ENCODE measurements around the gene PDIA3. TPM values are rescaled to one million over a fixed set of nuclear protein-coding genes. Genes with fewer than 3 reads are reported as not detected.
A peak's percentile ranks its signal among the peaks of the same experiment; 100 is the strongest.

PDIA3 gene
- total RNA-seq, 2 donors from 2014 or later: 168 to 170 TPM

DNA sequence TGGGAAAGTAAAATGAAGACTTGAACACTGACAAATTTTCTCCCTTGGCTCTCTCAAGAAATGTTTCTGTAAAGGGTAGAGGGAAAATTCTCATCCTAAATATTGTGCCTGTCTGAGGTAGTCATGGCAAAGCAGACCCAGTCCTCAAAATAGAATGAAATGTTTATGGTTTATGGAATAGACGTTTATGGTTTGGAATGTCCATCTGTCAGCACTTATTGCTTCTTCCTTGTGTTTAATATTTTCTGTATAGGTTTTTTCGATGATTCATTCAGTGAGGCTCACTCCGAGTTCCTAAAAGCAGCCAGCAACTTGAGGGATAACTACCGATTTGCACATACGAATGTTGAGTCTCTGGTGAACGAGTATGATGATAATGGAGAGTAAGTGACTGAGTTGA, 16.6 kb downstream of the PDIA3 start:
- DNase-seq (no peak), ATAC-seq (no peak)
- Mint-ChIP-seq H3K4me3 (no peak overlapping the region), H3K27me3 (no peaks in the 10 kb centered on the region), H3K27ac (no peak overlapping the region), H3K4me1 (peaks cover 8% of the 10 kb centered on the region), H3K36me3 (ENCODE audit: low read depth) (peaks cover 3% of the 10 kb centered on the region)
- H3K9me3 ChIP-seq (ENCODE audit: control insufficient read depth, low read length, poor library complexity, severe bottlenecking): no peaks in the 10 kb centered on the region

DNA sequence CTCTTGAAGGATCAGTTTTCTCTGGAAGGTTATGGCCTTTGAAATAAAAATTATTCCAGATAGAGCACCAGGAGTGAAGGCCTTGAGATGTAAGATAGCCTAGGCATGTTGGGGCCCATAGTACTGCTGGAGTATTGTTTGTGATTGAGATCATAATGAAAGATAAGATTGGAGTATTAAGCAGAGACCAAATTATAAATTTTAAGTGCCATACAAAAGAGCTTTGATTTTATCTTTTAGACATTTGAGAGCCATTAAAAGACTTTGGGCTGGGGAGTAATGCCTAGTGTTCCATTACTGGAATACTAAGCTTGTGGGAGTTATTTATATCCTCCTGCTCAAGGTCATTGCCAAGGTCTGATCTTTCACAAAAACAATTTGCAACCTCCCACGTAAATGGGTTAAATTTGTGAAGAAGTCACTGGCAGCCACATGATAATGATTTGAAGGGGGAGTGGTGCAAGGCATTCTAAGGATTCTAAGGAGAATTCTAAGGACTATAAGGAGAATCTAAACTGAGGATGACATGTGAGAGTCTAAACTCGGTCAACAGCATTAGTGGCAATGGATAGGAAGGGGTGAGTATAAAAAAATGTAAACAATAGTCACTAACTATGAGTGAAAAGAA, 17.7 kb downstream of the PDIA3 start:
- no peaks in the 10 kb centered on the region for H3K9me3 ChIP-seq (ENCODE audit: control insufficient read depth, low read length, poor library complexity, severe bottlenecking)
- no peak for DNase-seq
- no peak for ATAC-seq
- H3K27ac Mint-ChIP-seq: peak overlapping the region; percentile 32
- no peak overlapping the region for H3K4me3 Mint-ChIP-seq
- peaks cover 3% of the 10 kb centered on the region for H3K36me3 Mint-ChIP-seq (ENCODE audit: low read depth)
- H3K4me1 Mint-ChIP-seq: peaks cover 8% of the 10 kb centered on the region
- no peaks in the 10 kb centered on the region for H3K27me3 Mint-ChIP-seq

DNA sequence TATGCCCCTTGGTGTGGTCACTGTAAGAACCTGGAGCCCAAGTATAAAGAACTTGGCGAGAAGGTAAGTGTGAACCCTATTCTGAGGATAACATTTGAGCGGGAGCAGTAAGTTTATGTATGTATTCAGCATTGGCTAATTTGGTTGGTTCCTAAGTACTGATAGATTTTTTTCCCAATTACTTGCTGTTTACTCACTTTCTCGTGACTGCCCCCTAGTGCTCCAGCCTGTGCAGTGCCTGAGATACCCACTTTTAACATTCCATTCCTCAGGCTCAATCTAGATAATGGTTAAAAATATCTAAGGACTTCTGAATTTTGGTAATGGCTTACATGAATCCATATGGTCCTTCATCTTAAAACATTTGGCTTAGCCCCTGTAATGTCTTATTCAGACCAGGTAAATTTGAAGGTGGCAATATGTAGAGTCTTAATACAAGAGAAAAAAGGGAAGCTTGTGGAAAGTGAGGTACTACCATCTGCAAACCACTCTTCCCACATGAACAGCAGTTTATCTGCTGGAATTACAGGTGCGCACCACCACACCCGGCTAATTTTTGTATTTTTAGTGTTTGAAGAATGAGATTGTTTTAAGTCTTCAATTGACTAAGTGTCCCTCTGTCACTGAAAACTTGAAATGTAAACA, 23.5 kb downstream of the PDIA3 start:
- peak overlapping the region; percentile 34 for H3K27ac Mint-ChIP-seq
- H3K27me3 Mint-ChIP-seq: no peaks in the 10 kb centered on the region
- H3K4me1 Mint-ChIP-seq: no peaks in the 10 kb centered on the region
- DNase-seq (peak; percentile 22 to 46 (median 37)), ATAC-seq (peak; percentile 83)
- no peaks in the 10 kb centered on the region for H3K9me3 ChIP-seq (ENCODE audit: control insufficient read depth, low read length, poor library complexity, severe bottlenecking)
- no peak overlapping the region for H3K4me3 Mint-ChIP-seq
- peaks cover 3% of the 10 kb centered on the region for H3K36me3 Mint-ChIP-seq (ENCODE audit: low read depth)

DNA sequence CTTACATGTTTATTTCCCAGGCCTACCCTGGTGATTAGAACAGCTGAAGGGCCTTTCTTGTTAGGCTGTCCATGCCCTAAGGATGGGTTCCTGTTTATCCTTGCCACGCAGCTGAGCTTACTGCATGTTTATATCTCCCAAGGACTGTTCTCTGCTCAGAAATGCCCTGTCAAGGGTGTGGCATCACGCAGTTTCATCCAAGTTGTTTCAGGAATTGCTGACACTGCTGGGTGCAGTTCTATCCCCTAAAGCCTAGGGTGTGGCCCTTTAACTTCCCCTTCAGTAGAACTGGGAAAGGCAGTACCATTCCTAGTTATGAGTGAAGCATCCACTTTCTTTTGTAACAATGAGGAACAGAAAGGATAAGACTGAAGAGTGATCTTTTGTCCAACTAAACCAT, 25.6 kb downstream of the PDIA3 start:
- H3K9me3 ChIP-seq (ENCODE audit: control insufficient read depth, low read length, poor library complexity, severe bottlenecking): no peaks in the 10 kb centered on the region
- peaks cover 3% of the 10 kb centered on the region for H3K36me3 Mint-ChIP-seq (ENCODE audit: low read depth)
- peaks cover 3% of the 10 kb centered on the region for H3K4me1 Mint-ChIP-seq
- no peak overlapping the region for H3K4me3 Mint-ChIP-seq
- no peak for ATAC-seq
- H3K27me3 Mint-ChIP-seq: no peaks in the 10 kb centered on the region
- DNase-seq: no peak
- no peak overlapping the region for H3K27ac Mint-ChIP-seq

DNA sequence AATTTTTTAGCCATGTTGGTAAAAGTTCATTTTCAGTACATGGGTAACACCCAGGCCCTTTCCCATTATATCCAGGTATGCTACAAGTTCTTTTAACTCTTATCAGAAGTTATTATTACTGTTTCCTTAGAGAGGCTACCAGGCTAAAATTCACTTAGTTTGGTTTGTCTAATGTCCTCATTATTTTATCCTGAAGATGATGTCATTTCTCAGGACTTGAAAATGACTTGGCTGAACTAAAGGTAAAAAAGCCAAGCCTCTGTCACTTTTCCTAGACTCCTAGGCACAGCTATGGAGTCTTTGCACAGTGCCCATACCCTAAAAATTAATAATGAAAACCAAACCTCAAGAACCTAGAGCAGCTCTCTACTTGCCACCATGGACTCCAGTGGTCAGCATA, 26.4 kb downstream of the PDIA3 start:
- DNase-seq (no peak), ATAC-seq (no peak)
- H3K9me3 ChIP-seq (ENCODE audit: control insufficient read depth, low read length, poor library complexity, severe bottlenecking): no peaks in the 10 kb centered on the region
- H3K4me1 Mint-ChIP-seq: peaks cover 9% of the 10 kb centered on the region
- no peak overlapping the region for H3K4me3 Mint-ChIP-seq
- peaks cover 3% of the 10 kb centered on the region for H3K36me3 Mint-ChIP-seq (ENCODE audit: low read depth)
- no peak overlapping the region for H3K27ac Mint-ChIP-seq
- H3K27me3 Mint-ChIP-seq: no peaks in the 10 kb centered on the region

DNA sequence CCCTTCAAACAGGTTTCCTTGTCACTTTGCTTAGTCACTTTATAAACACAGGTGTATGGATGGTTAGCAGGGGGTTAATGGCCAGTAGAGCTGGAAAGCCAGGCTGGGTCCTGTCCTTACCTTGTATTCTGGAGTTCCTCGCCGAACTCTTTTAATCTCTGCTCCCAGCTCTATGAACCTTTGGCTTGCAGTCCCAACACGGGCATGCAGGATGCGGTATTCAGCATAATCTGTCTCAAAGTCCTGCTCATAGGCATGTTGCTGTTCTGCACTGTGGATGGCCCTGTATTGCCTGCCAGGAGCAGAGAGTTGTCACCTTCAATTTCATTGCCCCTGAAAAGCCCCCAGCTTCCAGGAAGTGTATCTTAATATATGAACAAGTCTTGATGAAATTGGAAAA, 27.8 kb downstream of the PDIA3 start:
- Mint-ChIP-seq H3K27me3 (no peaks in the 10 kb centered on the region), H3K36me3 (ENCODE audit: low read depth) (peaks cover 3% of the 10 kb centered on the region)
- ATAC-seq: no peak

DNA sequence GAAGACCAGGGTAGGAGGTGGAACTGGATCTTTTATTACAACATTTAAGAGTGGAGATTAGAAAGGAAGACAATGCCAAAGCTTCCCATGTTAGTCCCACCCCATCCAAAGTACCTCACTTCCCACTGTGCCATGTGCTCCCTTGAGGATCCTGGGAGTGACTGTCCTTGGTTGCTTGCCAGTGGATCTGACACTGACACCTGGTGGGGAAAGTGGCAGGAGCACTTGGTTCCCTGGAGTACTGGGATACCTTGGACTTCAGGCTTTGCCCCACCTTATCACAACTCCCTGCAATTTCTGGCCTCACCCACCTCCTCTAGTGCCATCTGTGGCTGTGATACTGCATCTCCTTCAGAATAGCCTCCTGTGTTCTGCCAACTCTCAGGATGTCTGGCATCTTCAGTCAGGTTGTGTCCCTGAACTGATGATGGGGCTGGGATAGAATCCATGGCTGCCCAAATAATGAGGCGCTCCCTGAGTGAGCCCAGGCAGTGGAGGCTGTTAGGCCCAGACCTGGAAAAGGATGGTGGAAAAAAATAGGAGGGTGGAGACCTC, 29.2 kb downstream of the PDIA3 start:
- Mint-ChIP-seq H3K4me3 (peak overlapping the region; percentile 93), H3K4me1 (peaks cover 15% of the 10 kb centered on the region), H3K36me3 (ENCODE audit: low read depth) (peaks cover 3% of the 10 kb centered on the region), H3K27me3 (no peaks in the 10 kb centered on the region), H3K27ac (peak overlapping the region; percentile 79)
- H3K9me3 ChIP-seq (ENCODE audit: control insufficient read depth, low read length, poor library complexity, severe bottlenecking): no peaks in the 10 kb centered on the region
- DNase-seq (no peak), ATAC-seq (no peak)

More for the DNA sequence above, 27.8 kb downstream of the PDIA3 start:
- no peak overlapping the region for H3K4me3 Mint-ChIP-seq
- peak overlapping the region; percentile 69 for H3K27ac Mint-ChIP-seq
- no peak for DNase-seq
- no peaks in the 10 kb centered on the region for H3K9me3 ChIP-seq (ENCODE audit: control insufficient read depth, low read length, poor library complexity, severe bottlenecking)
- peaks cover 13% of the 10 kb centered on the region for H3K4me1 Mint-ChIP-seq

DNA sequence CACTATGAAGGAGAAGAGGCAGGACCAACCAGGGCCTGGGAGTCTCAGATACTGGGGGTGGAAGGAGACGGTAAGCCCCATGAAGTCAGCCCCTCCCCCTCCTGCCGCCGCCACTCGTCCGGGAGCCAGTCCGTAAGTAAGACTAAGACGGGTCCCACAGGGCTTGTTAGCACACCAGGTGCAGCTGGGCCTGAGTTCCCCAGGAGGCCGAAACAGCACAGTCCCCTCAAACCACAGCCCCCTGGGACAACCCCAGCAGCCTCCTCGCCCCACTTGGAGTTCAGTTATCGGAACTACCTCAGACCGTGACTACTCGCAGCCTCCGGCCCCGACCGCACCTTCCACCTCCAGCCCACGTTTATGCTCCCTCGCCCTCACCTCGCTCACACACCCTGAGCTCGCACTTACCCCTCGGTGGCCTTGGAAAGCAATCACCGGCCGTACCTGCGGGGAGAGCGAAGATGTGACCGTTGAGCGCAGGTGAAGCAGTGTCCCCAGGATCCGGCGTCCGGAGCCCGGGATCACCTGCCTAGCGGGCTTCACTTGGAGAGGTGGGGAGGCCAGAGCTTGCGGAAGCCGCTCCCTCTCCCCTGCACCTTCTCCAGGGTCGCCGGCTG, 30.0 kb downstream of the PDIA3 start:
- ATAC-seq: peak; percentile 3
- DNase-seq: peak in 2 of 3 donors; percentile 13

DNA sequence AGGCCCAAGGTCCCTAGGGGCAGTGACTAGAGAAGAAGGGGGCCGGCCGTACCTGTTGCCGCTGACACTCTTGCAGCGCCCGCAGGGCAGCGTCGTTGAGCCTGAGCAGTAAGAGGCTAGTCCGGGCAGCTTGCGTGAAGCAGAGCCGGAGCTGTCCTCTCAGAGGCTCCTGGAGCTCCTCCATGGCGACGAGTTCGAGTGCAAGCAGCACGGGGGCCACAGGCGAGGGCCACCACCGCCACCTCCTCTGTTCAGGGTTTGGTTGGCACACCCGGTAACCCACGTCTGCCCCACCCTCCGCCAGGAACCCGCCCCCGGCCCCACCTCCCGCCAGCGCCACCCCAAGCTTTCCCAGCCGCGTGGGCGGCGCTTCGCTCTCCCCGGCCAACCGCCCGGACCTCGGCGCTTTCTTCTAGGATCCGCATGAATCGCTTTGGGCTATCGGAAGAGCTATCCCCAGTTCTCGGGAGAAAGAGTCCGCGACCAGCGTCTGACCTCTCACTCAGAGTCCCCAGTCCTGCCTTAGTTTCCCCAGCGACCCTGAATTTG, 30.6 kb downstream of the PDIA3 start, which contains the start of gene ELL3:
Gene ELL3, minus strand, starts transcription at position 249 of the 549 bp plus-strand sequence. Its CDS starts 65 bp downstream, at position 184.
- no peaks in the 10 kb centered on the region for H3K9me3 ChIP-seq (ENCODE audit: control insufficient read depth, low read length, poor library complexity, severe bottlenecking)
- no peaks in the 10 kb centered on the region for H3K36me3 Mint-ChIP-seq (ENCODE audit: low read depth)
- peak within 1 kb of the TSS; percentile 79 for H3K27ac Mint-ChIP-seq
- peak within 1 kb of the TSS; percentile 93 for H3K4me3 Mint-ChIP-seq
- peaks cover 15% of the 10 kb centered on the region for H3K4me1 Mint-ChIP-seq
- ATAC-seq (peak; percentile 83), DNase-seq (peak; percentile 52 to 73 (median 72))
- H3K27me3 Mint-ChIP-seq: no peaks in the 10 kb centered on the region

More for the DNA sequence above, 30.0 kb downstream of the PDIA3 start:
- Mint-ChIP-seq H3K4me1 (peaks cover 15% of the 10 kb centered on the region), H3K27ac (peak overlapping the region; percentile 79), H3K27me3 (no peaks in the 10 kb centered on the region), H3K4me3 (peak overlapping the region; percentile 93), H3K36me3 (ENCODE audit: low read depth) (no peaks in the 10 kb centered on the region)
- H3K9me3 ChIP-seq (ENCODE audit: control insufficient read depth, low read length, poor library complexity, severe bottlenecking): no peaks in the 10 kb centered on the region

DNA sequence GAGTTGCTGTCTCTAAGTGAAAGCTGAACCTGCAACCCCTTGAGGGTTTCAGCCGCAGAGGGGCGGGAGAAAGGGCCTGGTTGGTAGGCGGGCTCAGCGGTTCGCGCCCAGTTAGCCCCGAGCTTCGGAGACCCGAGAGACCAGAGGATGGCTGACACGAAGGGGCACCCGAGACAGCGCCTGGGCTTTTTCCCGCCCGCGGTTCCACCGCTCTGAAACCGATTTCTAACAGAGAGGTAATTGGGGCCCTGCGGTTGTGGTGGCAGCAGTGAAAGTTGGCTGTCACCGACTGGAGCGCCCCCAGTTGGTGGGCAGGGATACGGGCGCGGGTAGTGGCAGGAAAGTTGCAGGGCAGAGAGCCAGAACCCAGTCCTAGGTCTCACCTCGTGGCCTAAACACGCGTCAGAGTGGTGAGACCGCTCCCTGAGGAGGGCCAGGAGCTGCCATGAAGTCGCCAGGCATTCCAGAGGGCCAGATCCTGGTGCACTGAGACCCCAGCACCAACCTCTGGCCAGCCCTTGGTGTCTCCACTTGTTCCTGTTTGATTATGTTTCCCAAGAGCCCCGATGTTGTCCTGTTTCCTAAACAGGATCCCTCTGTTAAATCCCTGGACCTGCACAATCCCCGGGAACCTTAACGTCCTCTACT, 31.2 kb downstream of the PDIA3 start:
- DNase-seq (peak; percentile 72 to 78 (median 77)), ATAC-seq (peak; percentile 74)
- H3K4me1 Mint-ChIP-seq: peaks cover 15% of the 10 kb centered on the region
- no peaks in the 10 kb centered on the region for H3K27me3 Mint-ChIP-seq
- no peaks in the 10 kb centered on the region for H3K9me3 ChIP-seq (ENCODE audit: control insufficient read depth, low read length, poor library complexity, severe bottlenecking)
- peak overlapping the region; percentile 79 for H3K27ac Mint-ChIP-seq
- peak overlapping the region; percentile 93 for H3K4me3 Mint-ChIP-seq
- H3K36me3 Mint-ChIP-seq (ENCODE audit: low read depth): no peaks in the 10 kb centered on the region

DNA sequence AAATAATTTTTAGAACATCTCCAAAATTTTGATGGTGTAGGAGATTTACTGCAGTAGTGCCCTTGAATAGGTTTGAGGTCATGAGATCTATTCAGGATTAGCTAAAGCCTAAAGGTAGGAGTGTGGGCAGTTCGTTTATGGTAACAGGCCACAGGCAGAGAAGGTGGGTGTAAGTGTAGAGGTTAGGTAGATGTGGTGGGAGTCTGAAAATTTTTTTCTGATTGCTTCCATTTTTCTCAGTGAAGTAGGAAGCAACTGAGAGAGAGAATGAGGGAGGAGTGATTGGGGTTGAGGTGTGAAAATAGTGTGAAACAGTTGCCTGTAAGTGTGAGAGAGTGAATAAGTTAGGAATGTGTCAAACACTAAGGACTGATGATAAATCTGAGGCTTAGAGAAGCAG, 32.8 kb downstream of the PDIA3 start:
- ATAC-seq (no peak), DNase-seq (no peak)
- Mint-ChIP-seq H3K27ac (no peak overlapping the region), H3K4me1 (peaks cover 15% of the 10 kb centered on the region), H3K27me3 (no peaks in the 10 kb centered on the region), H3K36me3 (ENCODE audit: low read depth) (no peaks in the 10 kb centered on the region), H3K4me3 (peak overlapping the region; percentile 75)
- no peaks in the 10 kb centered on the region for H3K9me3 ChIP-seq (ENCODE audit: control insufficient read depth, low read length, poor library complexity, severe bottlenecking)

DNA sequence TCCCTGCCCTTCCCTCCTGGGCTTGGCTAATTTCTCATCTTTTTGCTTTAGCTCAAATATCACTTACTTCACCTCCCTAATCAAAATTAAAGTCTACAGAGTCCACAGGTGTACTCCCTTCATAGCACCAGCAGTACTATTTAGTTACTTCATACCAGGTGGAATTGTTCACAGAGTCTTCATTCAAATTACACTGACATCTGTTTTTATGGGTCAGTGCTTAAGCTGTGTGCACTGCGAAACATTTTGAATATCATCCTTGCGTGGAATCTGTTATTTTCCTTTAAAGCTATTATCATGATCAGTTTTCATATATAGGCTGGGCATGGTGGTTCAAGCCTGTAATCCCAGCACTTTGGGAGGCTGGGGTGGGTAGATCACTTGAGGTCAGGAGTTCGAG, 43.2 kb downstream of the PDIA3 start:
- no peak for DNase-seq
- no peaks in the 10 kb centered on the region for H3K27me3 Mint-ChIP-seq
- H3K27ac Mint-ChIP-seq: no peak overlapping the region

More for the DNA sequence above, 43.2 kb downstream of the PDIA3 start:
- no peak overlapping the region for H3K4me3 Mint-ChIP-seq
- no peaks in the 10 kb centered on the region for H3K9me3 ChIP-seq (ENCODE audit: control insufficient read depth, low read length, poor library complexity, severe bottlenecking)
- ATAC-seq: no peak
- H3K36me3 Mint-ChIP-seq (ENCODE audit: low read depth): peaks cover 8% of the 10 kb centered on the region
- H3K4me1 Mint-ChIP-seq: peaks cover 12% of the 10 kb centered on the region
